OCI-LY1 (cell line): Measurements from ENCODE around the gene PHETA2.

Source experiments
- EZH2 ChIP-seq: fragments of 200-600 bp; sonication (generic), shearing (Covaris generic); IDR thresholded peaks from 2 replicates; pipeline ENCODE4 v1.8.0; 2017; ENCODE audit warnings: borderline replicate concordance, mixed run types, mild to moderate bottlenecking, antibody characterized with exemption, low read length, moderate library complexity, mixed read lengths
- TF ChIP-seq, protein P1 (sequence below): fragments of 200-600 bp; sonication (generic), shearing (Covaris generic); IDR thresholded peaks from 2 replicates; pipeline ENCODE4 v1.5.1; 2017; ENCODE audit warnings: mild to moderate bottlenecking, antibody characterized with exemption, low read length, moderate library complexity, mixed read lengths

DNA sequence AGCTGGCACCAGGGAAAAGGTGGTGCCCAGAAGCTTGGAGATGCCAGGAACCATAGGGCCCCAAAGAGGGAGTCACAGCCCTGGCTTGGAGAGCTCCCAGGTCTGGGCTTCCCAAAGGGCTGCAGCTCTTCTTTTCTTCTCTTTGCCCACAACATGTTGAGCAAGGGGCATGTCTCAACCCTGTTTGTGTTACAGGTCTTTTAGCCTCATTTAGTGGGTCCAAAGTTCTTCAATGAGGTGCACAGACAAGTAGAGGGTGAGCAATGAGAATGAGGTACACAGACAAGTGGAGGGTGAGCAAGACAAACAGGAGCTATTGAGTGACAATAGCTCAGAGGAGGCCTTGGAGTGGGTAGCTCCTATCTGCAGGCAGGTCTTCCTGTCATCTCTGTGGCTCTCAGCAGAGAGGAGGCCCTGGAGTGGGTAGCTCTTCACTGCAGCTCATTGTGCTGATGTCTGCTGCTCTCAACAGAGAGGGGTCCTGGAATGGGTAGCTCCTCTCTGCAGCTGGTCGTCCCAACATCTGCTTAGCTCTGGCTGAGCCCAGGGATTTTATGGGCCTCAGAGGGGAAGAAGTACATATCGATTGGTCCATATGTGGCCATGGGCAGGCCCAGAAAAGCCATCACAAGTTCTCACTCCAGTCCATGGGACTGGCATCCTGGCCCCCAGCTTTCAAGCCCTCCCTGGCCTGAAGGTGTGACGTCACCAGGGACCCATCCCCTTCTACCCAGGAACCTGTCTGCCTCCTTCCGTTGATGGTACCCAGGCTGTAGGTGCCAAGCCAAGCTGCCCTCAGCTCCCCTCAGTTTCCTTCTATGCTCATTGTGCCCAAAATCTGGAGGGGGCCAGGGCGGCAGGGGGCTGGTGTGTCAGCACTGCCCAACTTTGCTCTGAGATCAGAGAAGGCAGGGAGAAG lies 40.5 kb upstream of the PHETA2 start:
- TF ChIP-seq, protein P1, sequence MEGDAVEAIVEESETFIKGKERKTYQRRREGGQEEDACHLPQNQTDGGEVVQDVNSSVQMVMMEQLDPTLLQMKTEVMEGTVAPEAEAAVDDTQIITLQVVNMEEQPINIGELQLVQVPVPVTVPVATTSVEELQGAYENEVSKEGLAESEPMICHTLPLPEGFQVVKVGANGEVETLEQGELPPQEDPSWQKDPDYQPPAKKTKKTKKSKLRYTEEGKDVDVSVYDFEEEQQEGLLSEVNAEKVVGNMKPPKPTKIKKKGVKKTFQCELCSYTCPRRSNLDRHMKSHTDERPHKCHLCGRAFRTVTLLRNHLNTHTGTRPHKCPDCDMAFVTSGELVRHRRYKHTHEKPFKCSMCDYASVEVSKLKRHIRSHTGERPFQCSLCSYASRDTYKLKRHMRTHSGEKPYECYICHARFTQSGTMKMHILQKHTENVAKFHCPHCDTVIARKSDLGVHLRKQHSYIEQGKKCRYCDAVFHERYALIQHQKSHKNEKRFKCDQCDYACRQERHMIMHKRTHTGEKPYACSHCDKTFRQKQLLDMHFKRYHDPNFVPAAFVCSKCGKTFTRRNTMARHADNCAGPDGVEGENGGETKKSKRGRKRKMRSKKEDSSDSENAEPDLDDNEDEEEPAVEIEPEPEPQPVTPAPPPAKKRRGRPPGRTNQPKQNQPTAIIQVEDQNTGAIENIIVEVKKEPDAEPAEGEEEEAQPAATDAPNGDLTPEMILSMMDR: no peak
- TF ChIP-seq EZH2: no peak
